AG09319 (cell line): ENCODE results near the gene TUBA4B.
"Not testable (repeated sequence)": the region's sequence is repeated elsewhere in the genome, so short reads cannot be mapped to it uniquely, and the experiment has no call there.

ENCODE experiments used
- DNase-seq: peaks from one replicate; pipeline ENCODE4 v3.0.0-alpha.2; 2010; ENCODE audit warnings: low read depth; ENCODE audit errors: extremely low read depth
- TF ChIP-seq, protein P1 (sequence below): IDR thresholded peaks from 2 replicates; pipeline ENCODE4 v1.5.1; 2011; ENCODE audit warnings: low read depth, mild to moderate bottlenecking, inconsistent platforms, low read length, moderate library complexity

TUBA4B gene

DNA sequence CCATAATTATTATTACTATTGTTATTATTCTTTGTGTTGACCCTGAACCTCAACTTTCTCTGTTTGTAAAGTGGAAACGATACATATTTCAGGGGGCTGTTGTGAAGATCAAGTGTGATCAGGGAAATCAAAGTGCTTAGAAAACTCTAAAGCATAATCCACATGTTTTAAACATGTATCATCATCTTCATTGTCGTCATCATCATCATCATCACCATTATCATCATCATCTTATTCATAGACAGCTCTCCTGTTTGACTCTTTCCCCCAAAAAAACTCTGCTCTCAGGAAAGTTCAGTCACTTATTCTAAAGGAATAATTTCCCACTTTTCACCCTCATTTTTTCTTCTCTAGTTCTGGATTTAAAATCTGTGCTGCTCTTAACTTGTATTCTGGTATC, 51.2 kb downstream of the TUBA4B start:
- no peak for DNase-seq
- TF ChIP-seq, protein P1, sequence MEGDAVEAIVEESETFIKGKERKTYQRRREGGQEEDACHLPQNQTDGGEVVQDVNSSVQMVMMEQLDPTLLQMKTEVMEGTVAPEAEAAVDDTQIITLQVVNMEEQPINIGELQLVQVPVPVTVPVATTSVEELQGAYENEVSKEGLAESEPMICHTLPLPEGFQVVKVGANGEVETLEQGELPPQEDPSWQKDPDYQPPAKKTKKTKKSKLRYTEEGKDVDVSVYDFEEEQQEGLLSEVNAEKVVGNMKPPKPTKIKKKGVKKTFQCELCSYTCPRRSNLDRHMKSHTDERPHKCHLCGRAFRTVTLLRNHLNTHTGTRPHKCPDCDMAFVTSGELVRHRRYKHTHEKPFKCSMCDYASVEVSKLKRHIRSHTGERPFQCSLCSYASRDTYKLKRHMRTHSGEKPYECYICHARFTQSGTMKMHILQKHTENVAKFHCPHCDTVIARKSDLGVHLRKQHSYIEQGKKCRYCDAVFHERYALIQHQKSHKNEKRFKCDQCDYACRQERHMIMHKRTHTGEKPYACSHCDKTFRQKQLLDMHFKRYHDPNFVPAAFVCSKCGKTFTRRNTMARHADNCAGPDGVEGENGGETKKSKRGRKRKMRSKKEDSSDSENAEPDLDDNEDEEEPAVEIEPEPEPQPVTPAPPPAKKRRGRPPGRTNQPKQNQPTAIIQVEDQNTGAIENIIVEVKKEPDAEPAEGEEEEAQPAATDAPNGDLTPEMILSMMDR, result no peak

DNA sequence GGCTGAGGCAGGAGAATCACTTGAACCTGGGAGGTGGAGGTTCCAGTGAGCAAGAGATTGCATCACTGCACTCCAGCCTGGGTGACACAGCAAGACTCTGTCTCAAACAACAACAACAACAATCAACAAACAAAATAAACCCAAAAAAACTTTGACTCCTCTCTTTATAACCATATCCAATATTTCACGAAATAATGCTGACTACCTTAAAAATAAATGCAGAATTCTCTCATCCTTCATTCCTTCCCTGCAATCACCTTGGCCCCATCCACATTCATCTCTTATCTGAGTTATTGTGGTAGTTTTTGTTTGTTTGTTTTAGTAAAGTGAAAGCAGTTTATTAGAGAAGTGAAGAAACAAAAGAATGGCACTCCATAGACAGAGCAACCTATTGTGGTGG, 53.0 kb downstream of the TUBA4B start:
- TF ChIP-seq, protein P1, result no peak
- DNase-seq, result no peak

DNA sequence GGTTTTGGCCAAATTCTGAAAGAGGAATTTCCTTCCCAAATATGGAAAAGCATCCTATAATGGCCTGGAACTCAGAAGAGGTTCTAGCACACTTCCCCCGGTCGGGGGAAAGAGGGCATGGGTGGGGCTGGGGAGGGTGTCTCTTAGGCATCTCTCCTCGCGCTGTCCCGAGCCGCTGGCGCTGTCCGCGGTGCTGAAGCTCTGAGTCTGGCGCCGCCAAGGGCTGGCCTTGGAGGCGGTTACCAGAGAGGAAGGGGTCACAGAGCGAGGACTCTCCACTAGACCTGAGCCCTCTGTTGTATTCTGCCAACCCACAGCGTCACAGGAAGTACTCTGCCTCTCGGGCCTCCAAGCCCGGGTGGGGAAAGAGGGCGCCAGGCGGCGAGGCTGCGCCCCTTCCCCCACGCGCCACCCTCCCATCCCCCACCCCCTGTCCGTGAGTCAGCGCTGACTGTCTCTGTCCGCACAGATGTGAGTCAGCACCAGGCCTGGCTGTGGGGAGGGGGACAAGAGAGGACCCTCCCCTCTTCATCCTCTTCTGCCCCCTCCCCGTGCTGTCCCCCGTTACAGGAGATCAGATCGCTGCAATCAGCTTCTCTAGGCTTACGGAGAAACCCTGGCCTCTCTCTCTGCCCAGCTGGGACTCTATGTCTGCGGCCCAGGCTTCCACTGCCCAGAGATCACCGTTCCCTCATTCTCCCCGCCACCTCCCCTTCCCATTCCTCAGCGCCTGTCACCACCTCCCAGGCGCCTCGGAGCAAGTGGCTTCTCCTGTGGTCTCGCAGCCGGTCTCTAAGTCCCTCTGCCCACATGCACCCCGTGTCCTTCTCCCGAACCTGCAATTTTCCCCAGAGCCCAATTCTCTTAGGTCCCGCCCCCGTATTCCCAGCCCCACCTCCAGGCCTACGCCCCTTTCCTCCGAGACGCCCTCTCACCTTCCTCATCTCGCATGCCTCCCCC, 55.4 kb downstream of the TUBA4B start:
- TF ChIP-seq, protein P1, result no peak; the same call in 1 of the 2 replicates
- DNase-seq, result no peak

DNA sequence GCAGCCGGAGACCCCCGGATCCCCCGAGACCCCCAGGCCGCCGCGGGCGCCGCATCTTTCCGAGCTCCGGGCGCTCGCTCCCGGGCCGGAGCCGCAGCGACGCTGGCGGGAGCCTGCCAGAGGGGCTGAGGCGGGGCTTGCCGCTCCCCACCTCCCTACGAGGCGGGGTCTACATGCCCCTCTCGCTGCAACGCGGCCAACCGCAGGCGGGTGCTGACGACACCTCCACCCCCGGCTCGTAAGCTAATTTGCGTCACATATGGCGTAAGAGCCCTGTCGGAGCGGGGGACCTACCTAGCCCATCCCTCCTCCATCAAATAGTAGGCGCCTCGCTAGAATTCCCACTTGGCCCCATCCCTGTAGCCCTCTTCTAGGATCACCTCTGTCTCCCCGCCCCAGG, 56.2 kb downstream of the TUBA4B start, which contains the start of gene PTPRN:
PTPRN (minus strand) TSS at position 124 of the 400 bp plus-strand sequence; CDS start at position 55, 69 bp downstream.
- no peak for DNase-seq
- TF ChIP-seq, protein P1, result no peak

DNA sequence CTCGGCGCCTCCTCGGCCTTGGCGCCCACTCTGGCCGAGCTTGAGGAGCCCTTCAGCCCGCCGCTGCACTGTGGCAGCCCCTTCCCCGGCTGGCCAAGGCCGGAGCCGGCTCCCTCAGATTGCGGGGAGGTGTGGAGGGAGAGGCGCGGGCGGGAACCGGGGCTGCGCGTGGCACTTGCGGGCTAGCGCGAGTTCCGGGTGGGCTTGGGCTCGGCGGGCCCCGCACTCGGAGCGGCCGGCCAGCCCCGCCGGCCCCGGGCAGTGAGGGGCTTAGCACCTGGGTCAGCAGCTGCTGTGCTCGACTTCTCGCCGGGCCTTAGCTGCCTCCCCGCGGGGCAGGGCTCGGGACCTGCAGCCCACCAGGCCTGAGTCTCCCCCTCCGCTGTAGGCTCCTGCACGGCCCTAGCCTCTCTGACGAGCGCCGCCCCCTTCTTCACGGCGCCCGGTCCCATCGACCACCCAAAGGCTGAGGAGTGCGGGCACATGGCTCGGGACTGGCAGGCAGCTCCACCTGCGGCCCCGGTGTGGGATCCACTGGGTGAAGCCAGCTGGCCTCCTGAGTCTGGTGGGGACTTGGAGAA, 59.7 kb downstream of the TUBA4B start:
- not testable (repeated sequence) for DNase-seq

DNA sequence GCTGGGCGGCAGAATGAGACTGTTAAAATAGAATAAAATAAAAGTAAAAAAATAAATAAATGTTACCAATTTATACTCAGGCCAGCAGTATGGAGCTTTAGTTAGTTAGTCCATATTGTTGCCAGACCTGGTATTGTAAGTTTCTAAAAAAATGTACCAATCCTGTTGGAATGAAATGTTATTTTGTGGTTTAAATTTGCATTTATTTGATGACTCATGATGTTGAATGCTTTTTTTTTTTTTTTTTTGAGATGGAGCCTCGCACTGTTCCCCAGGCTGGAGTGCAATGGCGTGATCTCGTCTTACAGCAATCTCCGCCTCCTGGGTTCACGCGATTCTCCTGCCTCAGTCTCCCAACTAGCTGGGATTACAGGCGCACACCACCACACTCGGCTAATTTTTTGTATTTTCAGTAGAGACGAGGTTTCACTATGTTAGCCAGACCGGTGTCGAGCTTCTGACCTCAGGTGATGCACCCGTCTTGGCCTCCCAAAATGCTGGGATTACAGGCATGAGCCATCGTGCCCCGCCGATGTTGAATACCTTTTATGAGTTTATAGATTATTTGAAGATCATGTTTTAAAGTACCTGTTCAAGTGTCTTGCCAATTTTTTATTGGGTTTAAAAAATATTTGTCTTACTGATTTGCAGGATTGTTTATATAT, 61.9 kb downstream of the TUBA4B start:
- DNase-seq, result no peak
- TF ChIP-seq, protein P1, result no peak
